ENCODE measurements around the gene SPSB2. TPM values are rescaled to one million over a fixed set of nuclear protein-coding genes. Genes with fewer than 3 reads are reported as not detected.

Gene SPSB2
- total RNA-seq, 2 donors from 2014 or later, result 34.6 to 36.5 TPM

- no peaks in the 10 kb centered on the region for H3K9me3 Mint-ChIP-seq
- H3K27me3 Mint-ChIP-seq (ENCODE audit: insufficient read depth), result no peaks in the 10 kb centered on the region
- Histone ChIP-seq H3K36me3 (ENCODE audit: control insufficient read depth, insufficient read depth, low read length) (peaks cover 50% of the 10 kb centered on the region), H3K27ac (ENCODE audit: low read depth, low read length) (peak overlapping the region; percentile 61), H3K4me3 (ENCODE audit: low read length) (peak overlapping the region; percentile 92), H3K9ac (ENCODE audit: extremely low read depth, low read length, poor library complexity, severe bottlenecking) (peak overlapping the region; percentile 54), H3K4me1 (ENCODE audit: control insufficient read depth, insufficient read depth, low read length) (peaks cover 2% of the 10 kb centered on the region), H3K9me3 (ENCODE audit: control insufficient read depth, low read length) (no peaks in the 10 kb centered on the region), H3K27me3 (ENCODE audit: control insufficient read depth, insufficient read depth, low read length, poor library complexity, severe bottlenecking) (no peaks in the 10 kb centered on the region)
- peak overlapping the region; percentile 88 for H3K4me3 Mint-ChIP-seq
- DNase-seq, result peak; percentile 88
- WGBS, 2 experiments (ENCODE audit: insufficient coverage in 1 of 2, insufficient read length in 1 of 2), result 3 to 15% methylated on average over 4 to 15 of the region's 18 CpGs
- TF ChIP-seq CTCF (conservative IDR thresholded peaks at IDR 0.05), result no peak
- H3K36me3 Mint-ChIP-seq (ENCODE audit: low read depth), result peaks cover 47% of the 10 kb centered on the region
- H3K4me1 Mint-ChIP-seq, result peaks cover 25% of the 10 kb centered on the region
- H3K27ac Mint-ChIP-seq, result peak overlapping the region; percentile 98
These were observed 20.3 kb downstream of the SPSB2 start for GRCh38 chr12:6852651-6853354.

GRCh38 chr12:6851921-6852650 lies 21.0 kb downstream of the SPSB2 start, which contains the start of gene USP5:
Gene USP5 (plus strand): TSS chr12:6852150. CDS start chr12:6852180, 30 bp downstream.
- no peaks in the 10 kb centered on the region for H3K9me3 Mint-ChIP-seq
- WGBS, 2 experiments (ENCODE audit: insufficient coverage in 1 of 2, insufficient read length in 1 of 2), result 0% methylated on average over 54 to 65 of the region's 65 CpGs
- H3K36me3 Mint-ChIP-seq (ENCODE audit: low read depth), result peaks cover 46% of the 10 kb centered on the region
- peak within 1 kb of the TSS; percentile 85 for H3K27ac ChIP-seq (ENCODE audit: low read depth, low read length)
- peak within 1 kb of the TSS; percentile 92 for H3K4me3 ChIP-seq (ENCODE audit: low read length)
- peaks cover 25% of the 10 kb centered on the region for H3K4me1 Mint-ChIP-seq
- H3K4me3 Mint-ChIP-seq, result peak within 1 kb of the TSS; percentile 88
- H3K9me3 ChIP-seq (ENCODE audit: control insufficient read depth, low read length), result no peaks in the 10 kb centered on the region
- H3K36me3 ChIP-seq (ENCODE audit: control insufficient read depth, insufficient read depth, low read length), result peaks cover 48% of the 10 kb centered on the region
- no peaks in the 10 kb centered on the region for H3K27me3 ChIP-seq (ENCODE audit: control insufficient read depth, insufficient read depth, low read length, poor library complexity, severe bottlenecking)
- TF ChIP-seq CTCF (conservative IDR thresholded peaks at IDR 0.05), result no peak
- H3K4me1 ChIP-seq (ENCODE audit: control insufficient read depth, insufficient read depth, low read length), result peaks cover 2% of the 10 kb centered on the region
- peak within 1 kb of the TSS; percentile 56 for H3K9ac ChIP-seq (ENCODE audit: extremely low read depth, low read length, poor library complexity, severe bottlenecking)
- H3K27me3 Mint-ChIP-seq (ENCODE audit: insufficient read depth), result no peaks in the 10 kb centered on the region
- DNase-seq, result peak; percentile 100
- peak within 1 kb of the TSS; percentile 99 for H3K27ac Mint-ChIP-seq

GRCh38 chr12:6851153-6851920 lies 21.8 kb downstream of the SPSB2 start, which contains the start of gene CDCA3:
Gene CDCA3 (minus strand): TSS chr12:6851286. CDS start chr12:6850952, 334 bp downstream.
- peak within 1 kb of the TSS; percentile 92 for H3K4me3 ChIP-seq (ENCODE audit: low read length)
- no peak for TF ChIP-seq CTCF (conservative IDR thresholded peaks at IDR 0.05)
- DNase-seq, result peak; percentile 100
- Mint-ChIP-seq H3K9me3 (no peaks in the 10 kb centered on the region), H3K4me1 (peaks cover 25% of the 10 kb centered on the region), H3K27ac (peak within 1 kb of the TSS; percentile 99), H3K4me3 (peak within 1 kb of the TSS; percentile 88), H3K36me3 (ENCODE audit: low read depth) (peaks cover 45% of the 10 kb centered on the region), H3K27me3 (ENCODE audit: insufficient read depth) (no peaks in the 10 kb centered on the region)
- peak within 1 kb of the TSS; percentile 85 for H3K27ac ChIP-seq (ENCODE audit: low read depth, low read length)
- WGBS, 2 experiments (ENCODE audit: insufficient coverage in 1 of 2, insufficient read length in 1 of 2), result 0 to 1% methylated on average over 23 to 37 of the region's 37 CpGs
- H3K9me3 ChIP-seq (ENCODE audit: control insufficient read depth, low read length), result no peaks in the 10 kb centered on the region
- H3K9ac ChIP-seq (ENCODE audit: extremely low read depth, low read length, poor library complexity, severe bottlenecking), result peak within 1 kb of the TSS; percentile 56
- peaks cover 2% of the 10 kb centered on the region for H3K4me1 ChIP-seq (ENCODE audit: control insufficient read depth, insufficient read depth, low read length)
- peaks cover 48% of the 10 kb centered on the region for H3K36me3 ChIP-seq (ENCODE audit: control insufficient read depth, insufficient read depth, low read length)
- no peaks in the 10 kb centered on the region for H3K27me3 ChIP-seq (ENCODE audit: control insufficient read depth, insufficient read depth, low read length, poor library complexity, severe bottlenecking)

All from endodermal cell (in vitro differentiated cells).